Measurements from ENCODE around the gene CEMIP2. TPM values are rescaled to one million over a fixed set of nuclear protein-coding genes. Genes with fewer than 3 reads are reported as not detected.

Gene CEMIP2
- total RNA-seq, 3 donors from 2014 or later (not counting 1 experiment from before 2014, with no cell fraction given) = 204 to 326 (median 230) TPM

DNA sequence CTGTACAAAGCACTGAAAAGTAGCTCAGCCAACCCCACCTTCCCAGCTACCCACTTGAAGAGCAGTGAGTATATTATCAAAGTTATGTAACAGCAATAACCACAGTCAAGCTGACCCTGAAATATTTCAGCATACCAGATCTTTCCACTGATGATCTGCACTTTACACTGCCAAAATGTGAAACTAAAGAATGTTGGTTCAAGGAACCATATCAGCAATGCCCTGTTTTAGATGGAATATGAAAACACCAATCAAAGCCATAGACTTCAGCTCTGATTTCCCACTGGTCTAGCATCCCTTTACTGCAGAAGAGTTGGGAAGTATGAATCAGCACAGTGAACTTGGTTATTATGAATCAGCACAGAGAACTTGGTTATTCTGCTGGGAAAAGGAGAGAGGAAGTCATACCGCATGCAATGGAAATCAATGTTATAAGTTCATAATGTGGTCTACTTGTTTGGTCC is 20.0 kb downstream of the CEMIP2 start:
- intact Hi-C loops (cut with micrococcal nuclease) = no loop called here

DNA sequence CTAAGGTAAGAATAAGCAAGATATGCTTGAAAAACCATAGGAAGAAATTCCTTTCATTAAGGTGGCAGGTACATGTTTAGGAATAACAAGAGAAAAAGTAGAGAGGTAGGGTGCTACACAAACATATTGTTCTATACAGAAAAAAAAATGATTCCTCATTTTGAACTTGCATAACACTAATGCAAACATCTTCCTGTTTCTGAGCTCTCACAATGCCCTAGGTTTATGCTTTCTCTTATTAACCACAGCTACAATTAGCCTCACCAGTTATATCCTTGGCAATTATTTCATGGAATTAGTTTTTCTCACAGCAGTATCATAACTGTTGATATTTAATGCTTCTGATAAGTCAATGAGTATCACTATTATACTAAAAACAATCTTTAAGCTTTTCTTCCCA is 20.7 kb downstream of the CEMIP2 start:
- ATAC-seq = no peak
- TF ChIP-seq CTCF (IDR thresholded peaks at IDR 0.05) = no peak
- Mint-ChIP-seq H3K36me3 (peaks cover 6% of the 10 kb centered on the region), H3K4me1 (peaks cover 40 to 50% of the 10 kb centered on the region in 2 donors), H3K4me3 (no peak overlapping the region), H3K9me3 (no peaks in the 10 kb centered on the region), H3K27me3 (ENCODE audit: low read depth in 2 of 2) (no peaks in the 10 kb centered on the region), H3K27ac (peak overlapping the region; percentile 72 to 74)
- H3K4me1 ChIP-seq (ENCODE audit: control insufficient read depth, insufficient read depth, low read length) = no peaks in the 10 kb centered on the region
- no peak overlapping the region for H3K27ac ChIP-seq (ENCODE audit: low read length)
- H3K4me3 ChIP-seq (ENCODE audit: low read length) = no peak overlapping the region
- no peaks in the 10 kb centered on the region for H3K27me3 ChIP-seq (ENCODE audit: control insufficient read depth, insufficient read depth, low read length)
- H3K9me3 ChIP-seq (ENCODE audit: control insufficient read depth, insufficient read depth, low read length) = no peaks in the 10 kb centered on the region
- H3K36me3 ChIP-seq (ENCODE audit: control insufficient read depth, insufficient read depth, low read length) = peaks cover 49% of the 10 kb centered on the region
- intact Hi-C loops (cut with micrococcal nuclease) = no loop called here
- no peak for DNase-seq

More for the DNA sequence above, 20.0 kb downstream of the CEMIP2 start:
- Mint-ChIP-seq H3K27me3 (ENCODE audit: low read depth in 2 of 2) (no peaks in the 10 kb centered on the region), H3K4me1 (peaks cover 44 to 50% of the 10 kb centered on the region in 2 donors), H3K36me3 (peaks cover 6% of the 10 kb centered on the region), H3K9me3 (no peaks in the 10 kb centered on the region), H3K4me3 (no peak overlapping the region), H3K27ac (peak overlapping the region; percentile 72 to 74)
- Histone ChIP-seq H3K27ac (ENCODE audit: low read length) (no peak overlapping the region), H3K9me3 (ENCODE audit: control insufficient read depth, insufficient read depth, low read length) (no peaks in the 10 kb centered on the region), H3K27me3 (ENCODE audit: control insufficient read depth, insufficient read depth, low read length) (no peaks in the 10 kb centered on the region), H3K4me1 (ENCODE audit: control insufficient read depth, insufficient read depth, low read length) (no peaks in the 10 kb centered on the region), H3K4me3 (ENCODE audit: low read length) (no peak overlapping the region), H3K36me3 (ENCODE audit: control insufficient read depth, insufficient read depth, low read length) (peaks cover 49% of the 10 kb centered on the region)
- TF ChIP-seq CTCF (IDR thresholded peaks at IDR 0.05) = no peak
- DNase-seq (no peak), ATAC-seq (peak in 1 of 3 donors; percentile 13)
- 83% methylated on average over 1 of the region's 1 CpG for WGBS (ENCODE audit: insufficient coverage)

DNA sequence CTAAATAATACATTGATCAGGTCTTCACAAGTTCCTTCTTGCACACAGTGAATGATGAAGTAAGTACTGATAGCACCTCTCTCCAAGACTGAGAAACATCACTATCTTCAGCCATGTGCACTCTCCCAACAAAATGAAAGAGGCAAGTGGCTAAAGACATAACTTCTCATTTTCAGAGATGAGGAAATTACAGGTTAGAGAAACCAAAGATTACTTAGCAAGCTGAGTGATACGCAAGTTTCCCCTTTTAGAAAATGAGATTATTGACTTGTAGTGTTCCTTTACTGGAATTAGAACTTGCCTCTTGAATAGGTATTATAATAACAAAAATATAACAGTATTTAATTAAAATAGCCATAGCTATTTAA is 21.6 kb downstream of the CEMIP2 start:
- peaks cover 41 to 50% of the 10 kb centered on the region in 2 donors for H3K4me1 Mint-ChIP-seq
- H3K9me3 Mint-ChIP-seq = no peaks in the 10 kb centered on the region
- no peak overlapping the region for H3K4me3 ChIP-seq (ENCODE audit: low read length)
- ATAC-seq (no peak), DNase-seq (no peak)
- no peak for TF ChIP-seq CTCF (IDR thresholded peaks at IDR 0.05)
- H3K27me3 ChIP-seq (ENCODE audit: control insufficient read depth, insufficient read depth, low read length) = no peaks in the 10 kb centered on the region
- H3K4me3 Mint-ChIP-seq = no peak overlapping the region
- no peaks in the 10 kb centered on the region for H3K27me3 Mint-ChIP-seq (ENCODE audit: low read depth in 2 of 2)
- H3K36me3 Mint-ChIP-seq = peaks cover 6% of the 10 kb centered on the region
- no peaks in the 10 kb centered on the region for H3K4me1 ChIP-seq (ENCODE audit: control insufficient read depth, insufficient read depth, low read length)
- H3K27ac ChIP-seq (ENCODE audit: low read length) = no peak overlapping the region
- no CpG with 5 or more reads among the region's 1 CpG for WGBS (ENCODE audit: insufficient coverage)
- intact Hi-C loops (cut with micrococcal nuclease) = no loop called here
- peak overlapping the region; percentile 39 to 53 for H3K27ac Mint-ChIP-seq
- no peaks in the 10 kb centered on the region for H3K9me3 ChIP-seq (ENCODE audit: control insufficient read depth, insufficient read depth, low read length)
- peaks cover 49% of the 10 kb centered on the region for H3K36me3 ChIP-seq (ENCODE audit: control insufficient read depth, insufficient read depth, low read length)

DNA sequence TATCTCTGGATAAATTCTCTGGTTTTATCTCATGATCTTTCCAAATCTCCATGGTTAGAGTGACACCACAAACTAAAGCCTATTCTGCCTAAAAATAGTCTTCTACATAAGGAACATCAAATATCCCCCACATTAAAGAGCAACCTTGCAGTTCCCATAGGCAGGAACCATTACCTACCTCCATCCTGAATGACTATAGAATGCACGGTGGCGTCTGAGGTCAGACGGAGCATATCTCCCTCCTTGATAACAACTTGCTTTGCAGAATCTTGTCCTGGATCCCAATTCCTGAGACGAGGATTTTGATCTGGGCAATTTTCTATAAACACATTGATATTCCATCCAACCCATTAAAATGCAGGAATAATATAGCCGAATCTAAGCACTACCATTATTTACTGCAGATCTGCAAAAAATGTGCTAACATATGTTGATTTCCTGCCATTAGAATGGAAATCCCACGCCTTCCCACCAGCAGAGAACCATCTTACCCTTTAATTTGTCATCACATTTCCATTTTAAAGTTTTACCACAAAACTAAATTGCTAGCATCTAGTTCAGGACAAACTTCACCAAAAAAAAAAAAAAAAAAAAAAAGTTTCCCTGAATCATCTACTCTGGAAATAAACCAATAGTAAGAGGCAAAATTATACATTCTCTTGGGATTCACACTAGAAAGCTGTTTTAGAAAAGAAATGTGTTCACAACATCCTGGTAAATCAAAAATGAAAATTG is 22.1 kb downstream of the CEMIP2 start:
- Mint-ChIP-seq H3K4me1 (peaks cover 39 to 47% of the 10 kb centered on the region in 2 donors), H3K27ac (peak overlapping the region; percentile 39 to 53), H3K27me3 (ENCODE audit: low read depth in 2 of 2) (no peaks in the 10 kb centered on the region), H3K4me3 (no peak overlapping the region), H3K9me3 (no peaks in the 10 kb centered on the region), H3K36me3 (peaks cover 6% of the 10 kb centered on the region)
- Histone ChIP-seq H3K4me1 (ENCODE audit: control insufficient read depth, insufficient read depth, low read length) (no peaks in the 10 kb centered on the region), H3K9me3 (ENCODE audit: control insufficient read depth, insufficient read depth, low read length) (no peaks in the 10 kb centered on the region), H3K27me3 (ENCODE audit: control insufficient read depth, insufficient read depth, low read length) (no peaks in the 10 kb centered on the region), H3K4me3 (ENCODE audit: low read length) (no peak overlapping the region), H3K36me3 (ENCODE audit: control insufficient read depth, insufficient read depth, low read length) (peaks cover 49% of the 10 kb centered on the region), H3K27ac (ENCODE audit: low read length) (no peak overlapping the region)
- no peak for ATAC-seq
- TF ChIP-seq CTCF (IDR thresholded peaks at IDR 0.05) = no peak
- no peak for DNase-seq
- 96% methylated on average over 6 of the region's 6 CpGs for WGBS (ENCODE audit: insufficient coverage)
- intact Hi-C loops (cut with micrococcal nuclease) = no loop called here

Data from natural killer cell (primary cell).